SK-N-MC (cell line): ENCODE results near the gene AGPAT2.

Experiments used
- EZH2 ChIP-seq: fragments of 200-600 bp; sonication (generic); IDR thresholded peaks from one replicate; pipeline ENCODE4 v1.6.1; 2017; ENCODE audit warnings: antibody characterized with exemption
- POLR2AphosphoS5 ChIP-seq: IDR thresholded peaks from 2 replicates; pipeline ENCODE4 v1.6.1; 2012; ENCODE audit warnings: mild to moderate bottlenecking, low read depth, low read length, borderline replicate concordance

DNA sequence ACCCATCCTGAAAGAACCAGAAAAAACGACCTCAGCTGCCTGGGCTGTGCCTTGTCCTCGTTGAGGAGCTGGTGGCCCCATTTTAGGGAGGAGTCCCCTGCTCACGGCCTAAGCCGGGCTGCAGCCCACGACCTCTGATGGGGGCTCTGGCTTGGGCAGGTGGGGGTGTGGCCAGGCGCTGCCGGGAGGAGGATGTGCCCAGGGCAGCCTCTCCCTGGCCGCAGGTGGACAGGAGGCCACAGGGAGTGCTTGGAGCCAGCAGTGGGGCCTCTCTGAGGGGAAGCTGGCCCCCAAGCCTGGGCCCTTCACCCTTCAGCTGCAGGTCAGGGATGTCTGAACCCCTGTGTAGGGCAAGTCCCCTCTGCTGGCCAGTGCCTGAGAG, 27.6 kb upstream of the AGPAT2 start:
- TF ChIP-seq EZH2 (no peak), POLR2AphosphoS5 (no peak)
